HepG2 (cell line): ENCODE results near the gene TMEM81. TPM values are rescaled to one million over a fixed set of nuclear protein-coding genes. Genes with fewer than 3 reads are reported as not detected.
A peak's percentile ranks its signal among the peaks of the same experiment; 100 is the strongest.

ENCODE experiments used
- ATAC-seq: fragments of 200-7000 bp; cut with Tn5 transposase; 3 replicates; pipeline ENCODE4 v1.9.1; 2020; ENCODE audit warnings: mild to moderate bottlenecking, moderate library complexity
- BruUV-seq: library from RNA; stranded (reverse); fragments of 400-500 nt; replicated peaks from 2 replicates; lab custom pipeline; 2021; lab: Mats Ljungman, UMichigan
- CTCF ChIA-PET: fragments of 300-600 bp; formaldehyde crosslinking; extraction: SDS; loops from one replicate; lab custom pipeline; 2021; ENCODE audit warnings: low total read pairs, inconsistent platforms, low intra/inter-chr PET ratio; lab: Yijun Ruan, JAX
- POLR2A ChIA-PET: fragments of 350-600 bp; sonication (Branson Sonifier 250); formaldehyde crosslinking; loops from one replicate; lab custom pipeline; 2020; ENCODE audit warnings: antibody characterized with exemption, inconsistent platforms; lab: Yijun Ruan, JAX
- DNase-seq: peaks from one replicate; pipeline ENCODE4 v3.0.0-alpha.2; 2015; ENCODE audit warnings: low spot score
- FAIRE-seq: peaks from 3 replicates; lab custom pipeline; 2011; peaks lifted over from hg19 to GRCh38; lab: Jason Lieb, UNC
- H2AFZ ChIP-seq: one replicate; pipeline ENCODE4 v1.6.1; 2011; ENCODE audit warnings: low read length, inconsistent platforms
- H3K27ac ChIP-seq: fragments of 300-600 bp; 3 replicates; pipeline ENCODE4 v1.8.0; 2011; ENCODE audit warnings: mixed run types, mild to moderate bottlenecking, mixed read lengths, low read length, inconsistent platforms; ENCODE audit not compliant: insufficient read depth; ENCODE audit errors: extremely low read length
- H3K27me3 ChIP-seq, 2 experiments: fragments of 200-600 bp in 1 of 2; 2 replicates in 1 of 2; 3 replicates in 1 of 2; pipeline versions ENCODE4 v1.6.0 to v1.8.0; 2011; ENCODE audit warnings: low read length in 2 of 2, mild to moderate bottlenecking in 2 of 2, moderate library complexity in 2 of 2, inconsistent platforms in 1 of 2; ENCODE audit not compliant: insufficient read depth in 2 of 2, control insufficient read depth in 1 of 2
- H3K36me3 ChIP-seq, 2 experiments: fragments of 200-600 bp in 1 of 2; replicated peaks in 1 of 2; 2 replicates in 1 of 2; 3 replicates in 1 of 2; pipeline versions ENCODE4 v1.5.1 to v1.8.0; 2011; ENCODE audit warnings: low read length in 2 of 2, inconsistent platforms in 1 of 2; ENCODE audit not compliant: insufficient read depth in 2 of 2, control insufficient read depth in 1 of 2
- H3K4me1 ChIP-seq: 2 replicates; pipeline ENCODE4 v1.5.1; 2012; ENCODE audit warnings: low read length, inconsistent platforms; ENCODE audit not compliant: insufficient read depth
- H3K4me2 ChIP-seq: 2 replicates; pipeline ENCODE4 v1.6.0; 2011; ENCODE audit warnings: low read depth, low read length, inconsistent platforms
- H3K4me3 ChIP-seq, 3 experiments: fragments of 200-600 bp in 1 of 3; sonication (generic), shearing (Covaris generic) in 1 of 3; replicated peaks in 1 of 3; 2 replicates each; pipeline ENCODE4 v1.5.1; 2011 to 2016; ENCODE audit warnings: low read length in 3 of 3, inconsistent platforms in 2 of 3, low read depth in 2 of 3, mild to moderate bottlenecking in 2 of 3, control low read depth in 1 of 3, mixed read lengths in 1 of 3; ENCODE audit not compliant: insufficient read depth in 1 of 3
- H3K79me2 ChIP-seq: one replicate; pipeline ENCODE4 v1.6.1; 2011; ENCODE audit warnings: low read length, inconsistent platforms; ENCODE audit not compliant: insufficient read depth
- H3K9ac ChIP-seq: 2 replicates; pipeline ENCODE4 v1.6.0; 2011; ENCODE audit warnings: mild to moderate bottlenecking, low read depth, low read length, inconsistent platforms; ENCODE audit not compliant: insufficient read depth
- H3K9me3 ChIP-seq: 2 replicates; pipeline ENCODE4 v1.5.1; 2012; ENCODE audit warnings: mild to moderate bottlenecking, low read length
- H4K20me1 ChIP-seq: 2 replicates; pipeline ENCODE4 v1.6.0; 2011; ENCODE audit warnings: inconsistent platforms, mild to moderate bottlenecking, low read length, moderate library complexity; ENCODE audit not compliant: insufficient read depth
- CEBPB ChIP-seq: IDR thresholded peaks from 2 replicates; pipeline ENCODE4 v1.6.1; 2011; ENCODE audit warnings: low read depth, low read length, improper control_type of control experiment, borderline replicate concordance
- CEBPG ChIP-seq: IDR thresholded peaks from 2 replicates; pipeline ENCODE4 v1.6.1; 2016
- E2F2 ChIP-seq: sonication (generic); formaldehyde crosslinking; IDR thresholded peaks from 2 replicates; pipeline ENCODE4 v1.4.0; 2020; ENCODE audit warnings: missing genetic modification reagents, borderline replicate concordance
- GPN1 ChIP-seq: sonication (generic); formaldehyde crosslinking; IDR thresholded peaks from 2 replicates; pipeline ENCODE4 v1.5.1; 2020; ENCODE audit warnings: missing genetic modification reagents, borderline replicate concordance
- HMGA1 ChIP-seq: sonication (generic); formaldehyde crosslinking; conservative IDR thresholded peaks from 2 replicates; pipeline ENCODE4 v1.4.0; 2020; ENCODE audit warnings: missing genetic modification reagents
- RFX1 ChIP-seq: fragments of 450-650 bp; IDR thresholded peaks from 2 replicates; pipeline ENCODE4 v1.6.1; 2017
- ZMYM3 ChIP-seq: sonication (generic); formaldehyde crosslinking; IDR thresholded peaks from 2 replicates; pipeline ENCODE4 v1.5.1; 2020; ENCODE audit warnings: mild to moderate bottlenecking, missing genetic modification reagents
- ZNF549 ChIP-seq: sonication (generic); formaldehyde crosslinking; IDR thresholded peaks from 2 replicates; pipeline ENCODE4 v1.5.0; 2020; ENCODE audit warnings: missing genetic modification reagents
- ZNF75D ChIP-seq: sonication (generic); formaldehyde crosslinking; IDR thresholded peaks from 2 replicates; pipeline ENCODE4 v1.8.1; 2023; ENCODE audit warnings: missing genetic modification reagents, mild to moderate bottlenecking, borderline replicate concordance
- WGBS: methylation state at CpG from one replicate; pipeline ENCODE4 v1.1.6; 2017; ENCODE audit warnings: low lambda C conversion rate; 5-methylcytosine and 5-hydroxymethylcytosine counted together
- in situ Hi-C: cut with HindIII; loops from 2 replicates; pipeline ENCODE4 v1.10.0; 2017; ENCODE audit warnings: low pct_unique_long_range_greater_than_20kb; ENCODE audit not compliant: extremely low pct_ligation_motif_present
- intact Hi-C: fragments of 100-400 bp; cut with micrococcal nuclease; formaldehyde crosslinking; loops from one replicate; pipeline ENCODE4 v1.10.0; 2022; ENCODE audit not compliant: unreplicated experiment
- polyA plus RNA-seq, 8 experiments: library from polyadenylated mRNA; depleted of rRNA in 3 of 8; stranded (reverse) in 7 of 8; unstranded in 1 of 8; fragments of >200 nt; fragmentation: Illumina TruSeq in 4 of 8; extraction: Trizol in 4 of 8; gene quantifications; 2 replicates each; pipeline versions ENCODE4 v1.2.1 to v1.2.3, GENCODE V29; 2011 to 2016; ENCODE audit warnings: low read depth in 4 of 8, missing spikeins in 1 of 8, mixed read lengths in 1 of 8; ENCODE audit not compliant: insufficient read depth in 1 of 8
- total RNA-seq, 5 experiments: library from RNA; depleted of rRNA; stranded (reverse); fragments of >200 nt; fragmentation: Illumina TruSeq; extraction: Trizol; gene quantifications; 2 replicates each; pipeline ENCODE4 v1.2.3, GENCODE V29; 2016; ENCODE audit warnings: low read depth in 1 of 5
- TF ChIP-seq, protein P1 (sequence below): sonication (generic); formaldehyde crosslinking; IDR thresholded peaks from 2 replicates; pipeline ENCODE4 v1.5.1; 2020; ENCODE audit warnings: missing genetic modification reagents, mild to moderate bottlenecking, borderline replicate concordance

The TMEM81 gene
- total and polyA plus RNA-seq, 2 of the 13 experiments (the other 11 are each of a cell fraction or from before 2014, with no cell fraction given) = 1.1 TPM

DNA sequence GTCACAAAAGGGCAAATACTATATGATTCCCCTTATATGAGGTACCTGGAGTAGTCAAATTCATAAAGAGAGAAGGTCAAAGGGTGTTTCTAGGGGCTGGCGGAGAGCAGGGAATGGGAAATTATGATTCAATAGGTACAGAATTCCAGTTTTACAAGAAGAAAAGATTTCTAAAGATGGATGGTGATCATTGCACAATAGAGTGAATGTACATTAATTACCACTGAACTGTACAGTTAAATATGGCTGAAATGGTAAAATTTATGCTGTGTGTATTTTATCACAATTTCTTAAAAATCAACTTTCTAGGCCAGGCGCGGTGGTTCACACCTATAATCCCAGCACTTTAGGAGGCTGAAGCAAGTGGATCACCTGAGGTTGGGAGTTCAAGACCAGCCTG is 18.1 kb upstream of the TMEM81 start:
- ATAC-seq = no peak
- intact Hi-C loops (no loop called here), in situ Hi-C loops (no loop called here)
- no TSS peak for BruUV-seq
- Histone ChIP-seq H3K36me3 (peaks cover 13 to 87% of the 10 kb centered on the region in 2 experiments), H3K27ac (no peak overlapping the region), H3K4me3 (no peak overlapping the region), H4K20me1 (no peaks in the 10 kb centered on the region), H3K27me3 (no peaks in the 10 kb centered on the region; a peak in 1 of 5 replicates), H3K79me2 (no peaks in the 10 kb centered on the region), H2AFZ (no peak overlapping the region), H3K9me3 (no peaks in the 10 kb centered on the region), H3K9ac (no peak overlapping the region), H3K4me2 (no peak overlapping the region), H3K4me1 (no peaks in the 10 kb centered on the region)
- 100% methylated on average over 3 of the region's 3 CpGs for WGBS
- POLR2A ChIA-PET = no interaction called here
- no peak for DNase-seq
- CTCF ChIA-PET = no interaction called here
- no peak for FAIRE-seq
- TF ChIP-seq E2F2 (CRISPR knock-in tag) = no peak
- TF ChIP-seq CEBPB = peak; percentile 19; the same call in 1 of the 2 replicates

GRCh38 chr1:205098242-205098641 is 14.0 kb upstream of the TMEM81 start:
- no peak overlapping the region for H3K4me3 ChIP-seq
- no TSS peak for BruUV-seq
- ChIA-PET CTCF (no interaction called here), POLR2A (no interaction called here)
- H3K27me3 ChIP-seq = no peaks in the 10 kb centered on the region; a peak in 1 of 5 replicates
- H4K20me1 ChIP-seq = no peaks in the 10 kb centered on the region
- H3K4me2 ChIP-seq = no peak overlapping the region
- intact Hi-C loops = no loop called here
- H3K9me3 ChIP-seq = no peaks in the 10 kb centered on the region
- H3K79me2 ChIP-seq = no peaks in the 10 kb centered on the region
- FAIRE-seq = no peak
- H3K9ac ChIP-seq = no peak overlapping the region
- peaks cover 17 to 88% of the 10 kb centered on the region in 2 experiments for H3K36me3 ChIP-seq
- peaks cover 9% of the 10 kb centered on the region for H3K4me1 ChIP-seq
- no peak for DNase-seq
- in situ Hi-C loops = no loop called here
- no peak overlapping the region for H2AFZ ChIP-seq
- ATAC-seq = no peak
- TF ChIP-seq GPN1 (CRISPR knock-in tag) (no peak), ZMYM3 (CRISPR knock-in tag) (no peak), ZNF549 (CRISPR knock-in tag) (no peak), RFX1 (no peak), CEBPG (CRISPR knock-in tag) (no peak), ZNF75D (CRISPR knock-in tag) (no peak), HMGA1 (CRISPR knock-in tag) (no peak)
- TF ChIP-seq, protein P1, sequence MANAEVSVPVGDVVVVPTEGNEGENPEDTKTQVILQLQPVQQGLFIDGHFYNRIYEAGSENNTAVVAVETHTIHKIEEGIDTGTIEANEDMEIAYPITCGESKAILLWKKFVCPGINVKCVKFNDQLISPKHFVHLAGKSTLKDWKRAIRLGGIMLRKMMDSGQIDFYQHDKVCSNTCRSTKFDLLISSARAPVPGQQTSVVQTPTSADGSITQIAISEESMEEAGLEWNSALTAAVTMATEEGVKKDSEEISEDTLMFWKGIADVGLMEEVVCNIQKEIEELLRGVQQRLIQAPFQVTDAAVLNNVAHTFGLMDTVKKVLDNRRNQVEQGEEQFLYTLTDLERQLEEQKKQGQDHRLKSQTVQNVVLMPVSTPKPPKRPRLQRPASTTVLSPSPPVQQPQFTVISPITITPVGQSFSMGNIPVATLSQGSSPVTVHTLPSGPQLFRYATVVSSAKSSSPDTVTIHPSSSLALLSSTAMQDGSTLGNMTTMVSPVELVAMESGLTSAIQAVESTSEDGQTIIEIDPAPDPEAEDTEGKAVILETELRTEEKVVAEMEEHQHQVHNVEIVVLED (CRISPR knock-in tag) = no peak
- no peak overlapping the region for H3K27ac ChIP-seq
